HepG2 (cell line): ENCODE results near the gene SELENOT. TPM values are rescaled to one million over a fixed set of nuclear protein-coding genes. Genes with fewer than 3 reads are reported as not detected.

Experiments
- ATAC-seq: fragments of 200-7000 bp; cut with Tn5 transposase; 3 replicates; pipeline ENCODE4 v1.9.1; 2020; ENCODE audit warnings: mild to moderate bottlenecking, moderate library complexity
- BruUV-seq: library from RNA; stranded (reverse); fragments of 400-500 nt; replicated peaks from 2 replicates; lab custom pipeline; 2021; lab: Mats Ljungman, UMichigan
- CTCF ChIA-PET: fragments of 300-600 bp; formaldehyde crosslinking; extraction: SDS; loops from one replicate; lab custom pipeline; 2021; ENCODE audit warnings: low total read pairs, inconsistent platforms, low intra/inter-chr PET ratio; lab: Yijun Ruan, JAX
- POLR2A ChIA-PET: fragments of 350-600 bp; sonication (Branson Sonifier 250); formaldehyde crosslinking; loops from one replicate; lab custom pipeline; 2020; ENCODE audit warnings: antibody characterized with exemption, inconsistent platforms; lab: Yijun Ruan, JAX
- DNase-seq: peaks from one replicate; pipeline ENCODE4 v3.0.0-alpha.2; 2015; ENCODE audit warnings: low spot score
- FAIRE-seq: peaks from 3 replicates; lab custom pipeline; 2011; peaks lifted over from hg19 to GRCh38; lab: Jason Lieb, UNC
- H2AFZ ChIP-seq: one replicate; pipeline ENCODE4 v1.6.1; 2011; ENCODE audit warnings: low read length, inconsistent platforms
- H3K27ac ChIP-seq: fragments of 300-600 bp; 3 replicates; pipeline ENCODE4 v1.8.0; 2011; ENCODE audit warnings: mixed run types, mild to moderate bottlenecking, mixed read lengths, low read length, inconsistent platforms; ENCODE audit not compliant: insufficient read depth; ENCODE audit errors: extremely low read length
- H3K27me3 ChIP-seq, 2 experiments: fragments of 200-600 bp in 1 of 2; 2 replicates in 1 of 2; 3 replicates in 1 of 2; pipeline versions ENCODE4 v1.6.0 to v1.8.0; 2011; ENCODE audit warnings: low read length in 2 of 2, mild to moderate bottlenecking in 2 of 2, moderate library complexity in 2 of 2, inconsistent platforms in 1 of 2; ENCODE audit not compliant: insufficient read depth in 2 of 2, control insufficient read depth in 1 of 2
- H3K36me3 ChIP-seq, 2 experiments: fragments of 200-600 bp in 1 of 2; replicated peaks in 1 of 2; 2 replicates in 1 of 2; 3 replicates in 1 of 2; pipeline versions ENCODE4 v1.5.1 to v1.8.0; 2011; ENCODE audit warnings: low read length in 2 of 2, inconsistent platforms in 1 of 2; ENCODE audit not compliant: insufficient read depth in 2 of 2, control insufficient read depth in 1 of 2
- H3K4me1 ChIP-seq: 2 replicates; pipeline ENCODE4 v1.5.1; 2012; ENCODE audit warnings: low read length, inconsistent platforms; ENCODE audit not compliant: insufficient read depth
- H3K4me2 ChIP-seq: 2 replicates; pipeline ENCODE4 v1.6.0; 2011; ENCODE audit warnings: low read depth, low read length, inconsistent platforms
- H3K4me3 ChIP-seq, 3 experiments: fragments of 200-600 bp in 1 of 3; sonication (generic), shearing (Covaris generic) in 1 of 3; replicated peaks in 1 of 3; 2 replicates each; pipeline ENCODE4 v1.5.1; 2011 to 2016; ENCODE audit warnings: low read length in 3 of 3, inconsistent platforms in 2 of 3, low read depth in 2 of 3, mild to moderate bottlenecking in 2 of 3, control low read depth in 1 of 3, mixed read lengths in 1 of 3; ENCODE audit not compliant: insufficient read depth in 1 of 3
- H3K79me2 ChIP-seq: one replicate; pipeline ENCODE4 v1.6.1; 2011; ENCODE audit warnings: low read length, inconsistent platforms; ENCODE audit not compliant: insufficient read depth
- H3K9ac ChIP-seq: 2 replicates; pipeline ENCODE4 v1.6.0; 2011; ENCODE audit warnings: mild to moderate bottlenecking, low read depth, low read length, inconsistent platforms; ENCODE audit not compliant: insufficient read depth
- H3K9me3 ChIP-seq: 2 replicates; pipeline ENCODE4 v1.5.1; 2012; ENCODE audit warnings: mild to moderate bottlenecking, low read length
- H4K20me1 ChIP-seq: 2 replicates; pipeline ENCODE4 v1.6.0; 2011; ENCODE audit warnings: inconsistent platforms, mild to moderate bottlenecking, low read length, moderate library complexity; ENCODE audit not compliant: insufficient read depth
- ELF3 ChIP-seq: IDR thresholded peaks from 2 replicates; pipeline ENCODE4 v1.6.1; 2016; ENCODE audit warnings: missing genetic modification reagents, missing compliant biosample characterization
- GATA4 ChIP-seq: sonication (generic); IDR thresholded peaks from 2 replicates; pipeline ENCODE4 v1.6.1; 2016; ENCODE audit warnings: antibody characterized with exemption, low read depth, borderline replicate concordance
- HOXA3 ChIP-seq: sonication (generic); formaldehyde crosslinking; IDR thresholded peaks from 2 replicates; pipeline ENCODE4 v1.5.0; 2020; ENCODE audit warnings: missing genetic modification reagents
- HOXD1 ChIP-seq: sonication (generic); formaldehyde crosslinking; IDR thresholded peaks from 2 replicates; pipeline ENCODE4 v1.5.0; 2020; ENCODE audit warnings: missing genetic modification reagents
- IRX3 ChIP-seq: sonication (generic); formaldehyde crosslinking; IDR thresholded peaks from 2 replicates; pipeline ENCODE4 v1.8.1; 2023; ENCODE audit warnings: mild to moderate bottlenecking, low read depth, missing genetic modification reagents, borderline replicate concordance
- NFIC ChIP-seq: IDR thresholded peaks from 2 replicates; pipeline ENCODE4 v1.6.1; 2012; ENCODE audit warnings: mild to moderate bottlenecking, low read length, inconsistent platforms
- RBAK ChIP-seq: sonication (generic); formaldehyde crosslinking; IDR thresholded peaks from 2 replicates; pipeline ENCODE4 v1.5.1; 2020; ENCODE audit warnings: mild to moderate bottlenecking, missing genetic modification reagents
- YEATS2 ChIP-seq: sonication (generic); formaldehyde crosslinking; IDR thresholded peaks from 2 replicates; pipeline ENCODE4 v1.4.0; 2020; ENCODE audit warnings: missing genetic modification reagents, borderline replicate concordance
- WGBS: methylation state at CpG from one replicate; pipeline ENCODE4 v1.1.6; 2017; ENCODE audit warnings: low lambda C conversion rate; 5-methylcytosine and 5-hydroxymethylcytosine counted together
- in situ Hi-C: cut with HindIII; loops from 2 replicates; pipeline ENCODE4 v1.10.0; 2017; ENCODE audit warnings: low pct_unique_long_range_greater_than_20kb; ENCODE audit not compliant: extremely low pct_ligation_motif_present
- intact Hi-C: fragments of 100-400 bp; cut with micrococcal nuclease; formaldehyde crosslinking; loops from one replicate; pipeline ENCODE4 v1.10.0; 2022; ENCODE audit not compliant: unreplicated experiment
- polyA plus RNA-seq, 8 experiments: library from polyadenylated mRNA; depleted of rRNA in 3 of 8; stranded (reverse) in 7 of 8; unstranded in 1 of 8; fragments of >200 nt; fragmentation: Illumina TruSeq in 4 of 8; extraction: Trizol in 4 of 8; gene quantifications; 2 replicates each; pipeline versions ENCODE4 v1.2.1 to v1.2.3, GENCODE V29; 2011 to 2016; ENCODE audit warnings: low read depth in 4 of 8, missing spikeins in 1 of 8, mixed read lengths in 1 of 8; ENCODE audit not compliant: insufficient read depth in 1 of 8
- total RNA-seq, 5 experiments: library from RNA; depleted of rRNA; stranded (reverse); fragments of >200 nt; fragmentation: Illumina TruSeq; extraction: Trizol; gene quantifications; 2 replicates each; pipeline ENCODE4 v1.2.3, GENCODE V29; 2016; ENCODE audit warnings: low read depth in 1 of 5
- TF ChIP-seq, protein P1 (sequence below): sonication (generic); formaldehyde crosslinking; IDR thresholded peaks from 2 replicates; pipeline ENCODE4 v1.8.0; 2022; ENCODE audit warnings: missing genetic modification reagents, mild to moderate bottlenecking, inconsistent platforms, borderline replicate concordance
- TF ChIP-seq, protein P2 (sequence below): IDR thresholded peaks from 2 replicates; pipeline ENCODE4 v1.6.1; 2016; ENCODE audit warnings: missing genetic modification reagents, missing compliant biosample characterization

The SELENOT gene
- total and polyA plus RNA-seq, 2 of the 13 experiments (the other 11 are each of a cell fraction or from before 2014, with no cell fraction given): 122 to 273 TPM

DNA sequence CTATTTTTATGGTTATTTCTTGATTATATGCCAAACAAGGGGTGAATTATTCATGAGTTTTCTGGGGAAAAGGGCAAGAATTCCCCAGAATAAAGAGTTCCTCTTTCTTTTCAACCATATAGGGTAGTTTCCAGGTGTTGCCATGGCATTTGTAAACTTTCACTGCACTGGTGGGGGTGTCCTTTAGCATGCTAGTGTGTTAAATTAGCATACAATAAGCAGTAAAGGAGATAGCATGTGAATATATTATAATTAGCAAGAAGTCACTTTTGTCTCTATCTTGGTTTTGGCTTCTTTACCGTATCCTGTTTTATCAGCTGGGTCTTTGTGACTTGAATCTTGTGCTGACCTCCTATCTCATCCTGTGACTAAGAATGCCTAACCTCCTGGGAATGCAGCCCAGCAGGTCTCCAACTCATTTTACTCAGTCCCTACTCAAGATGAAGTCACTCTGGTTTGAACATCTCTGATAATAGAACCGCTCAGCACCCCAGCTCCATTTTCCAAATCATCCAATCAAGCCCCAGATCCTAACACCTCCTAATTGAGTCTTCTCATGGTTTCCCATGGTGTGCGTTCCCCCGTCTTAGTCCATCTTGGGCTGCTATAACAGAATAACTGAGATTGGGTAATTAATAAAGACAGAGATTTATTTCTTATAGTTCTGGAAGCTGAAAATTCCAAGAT lies 3.4 kb upstream of the SELENOT start:
- peaks cover 29% of the 10 kb centered on the region for H3K4me1 ChIP-seq
- no peaks in the 10 kb centered on the region for H3K36me3 ChIP-seq
- H3K79me2 ChIP-seq: peaks cover 31% of the 10 kb centered on the region
- TF ChIP-seq RBAK (no peak), YEATS2 (CRISPR knock-in tag) (no peak), GATA4 (no peak), NFIC (no peak), ELF3 (no peak), HOXA3 (CRISPR knock-in tag) (no peak), IRX3 (CRISPR knock-in tag) (no peak), HOXD1 (CRISPR knock-in tag) (no peak)
- TF ChIP-seq, protein P1, sequence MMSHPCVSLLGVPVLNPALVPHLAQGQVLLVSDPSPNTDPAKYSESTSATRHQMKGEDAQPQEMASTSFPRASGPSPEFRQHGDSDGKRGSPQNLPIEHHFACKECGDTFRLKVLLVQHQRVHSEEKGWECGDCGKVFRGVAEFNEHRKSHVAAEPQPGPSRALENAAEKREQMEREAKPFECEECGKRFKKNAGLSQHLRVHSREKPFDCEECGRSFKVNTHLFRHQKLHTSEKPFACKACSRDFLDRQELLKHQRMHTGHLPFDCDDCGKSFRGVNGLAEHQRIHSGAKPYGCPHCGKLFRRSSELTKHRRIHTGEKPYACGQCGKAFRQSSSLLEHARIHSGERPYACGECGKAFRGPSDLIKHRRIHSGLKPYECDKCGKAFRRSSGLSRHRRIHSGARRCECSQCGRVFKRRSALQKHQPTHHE (CRISPR knock-in tag): no peak
- TF ChIP-seq, protein P2, sequence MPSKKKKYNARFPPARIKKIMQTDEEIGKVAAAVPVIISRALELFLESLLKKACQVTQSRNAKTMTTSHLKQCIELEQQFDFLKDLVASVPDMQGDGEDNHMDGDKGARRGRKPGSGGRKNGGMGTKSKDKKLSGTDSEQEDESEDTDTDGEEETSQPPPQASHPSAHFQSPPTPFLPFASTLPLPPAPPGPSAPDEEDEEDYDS: no peak
- in situ Hi-C loops: loop anchor here (5.0 kb wide), 1 partner anchor 52 kb away; the partner anchor contains the start of genes EIF2A and SERP1
- no peak overlapping the region for H3K27ac ChIP-seq
- no peak for DNase-seq
- WGBS: 74% methylated on average over 4 of the region's 4 CpGs
- BruUV-seq: no TSS peak
- no peak for FAIRE-seq
- no peak overlapping the region for H3K9ac ChIP-seq
- no peak for ATAC-seq
- no peaks in the 10 kb centered on the region for H3K27me3 ChIP-seq
- H4K20me1 ChIP-seq: peaks cover 7% of the 10 kb centered on the region
- H3K4me2 ChIP-seq: no peak overlapping the region
- no peaks in the 10 kb centered on the region for H3K9me3 ChIP-seq
- H2AFZ ChIP-seq: no peak overlapping the region
- ChIA-PET CTCF (no interaction called here), POLR2A (no interaction called here)
- no peak overlapping the region for H3K4me3 ChIP-seq
- intact Hi-C loops: no loop called here
